Karpas-422 (cell line): Measurements from ENCODE around the gene RNF41. TPM values are rescaled to one million over a fixed set of nuclear protein-coding genes. Genes with fewer than 3 reads are reported as not detected.

Experiments
- DNase-seq: peaks from one replicate; pipeline ENCODE4 v3.0.0-alpha.2; 2015
- H2AFZ ChIP-seq: fragments of 200-600 bp; sonication (generic); 2 replicates; pipeline ENCODE4 v1.6.1; 2014; ENCODE audit warnings: antibody characterized with exemption, low read length, mixed read lengths
- H3K27ac ChIP-seq: fragments of 200-600 bp; sonication (generic); 2 replicates; pipeline ENCODE4 v1.5.1; 2014; ENCODE audit warnings: mild to moderate bottlenecking, low read length, moderate library complexity
- H3K27me3 ChIP-seq: fragments of 200-600 bp; sonication (generic); 2 replicates; pipeline ENCODE4 v1.6.1; 2014; ENCODE audit warnings: low read length, mixed read lengths
- H3K36me3 ChIP-seq: fragments of 200-600 bp; sonication (generic); 2 replicates; pipeline ENCODE4 v1.6.1; 2014; ENCODE audit warnings: low read length, mixed read lengths; ENCODE audit not compliant: insufficient read depth
- H3K4me1 ChIP-seq: fragments of 200-600 bp; sonication (generic); 2 replicates; pipeline ENCODE4 v1.6.1; 2014; ENCODE audit warnings: mild to moderate bottlenecking, low read length, mixed read lengths
- H3K4me2 ChIP-seq: fragments of 200-600 bp; sonication (generic); 2 replicates; pipeline ENCODE4 v1.6.1; 2014; ENCODE audit warnings: low read length, low read depth, mild to moderate bottlenecking; ENCODE audit not compliant: poor library complexity, severe bottlenecking
- H3K4me3 ChIP-seq: fragments of 200-600 bp; sonication (generic); 2 replicates; pipeline ENCODE4 v1.5.1; 2014; ENCODE audit warnings: mild to moderate bottlenecking, antibody characterized with exemption, low read length, mixed read lengths
- H3K79me2 ChIP-seq: fragments of 200-600 bp; sonication (generic); 2 replicates; pipeline ENCODE4 v1.6.1; 2014; ENCODE audit warnings: mild to moderate bottlenecking, low read length, mixed read lengths
- H3K9ac ChIP-seq: fragments of 200-600 bp; sonication (generic); 2 replicates; pipeline ENCODE4 v1.6.0; 2014; ENCODE audit warnings: low read length
- H3K9me2 ChIP-seq: fragments of 200-600 bp; sonication (generic), shearing (Covaris generic); replicated peaks from 2 replicates; pipeline ENCODE4 v1.6.0; 2014; ENCODE audit warnings: mild to moderate bottlenecking, low read length, moderate library complexity; ENCODE audit not compliant: insufficient read depth
- H3K9me3 ChIP-seq: fragments of 300-700, 200-600 bp; sonication (generic); 2 replicates; pipeline ENCODE4 v1.6.1; 2014; ENCODE audit warnings: low read length, mixed read lengths
- H4K20me1 ChIP-seq: fragments of 200-600 bp; sonication (generic); 2 replicates; pipeline ENCODE4 v1.6.1; 2014; ENCODE audit warnings: mild to moderate bottlenecking, antibody characterized with exemption, low read length, low read depth; ENCODE audit not compliant: insufficient read depth
- total RNA-seq: library from RNA; depleted of rRNA; stranded (reverse); fragments of >200 nt; shearing (Covaris generic); gene quantifications from 2 replicates; pipeline ENCODE4 v1.2.3, GENCODE V29; 2014; ENCODE audit warnings: low replicate concordance

Gene RNF41
- total RNA-seq, 1 experiment from 2014 or later, result 52.0 TPM

DNA sequence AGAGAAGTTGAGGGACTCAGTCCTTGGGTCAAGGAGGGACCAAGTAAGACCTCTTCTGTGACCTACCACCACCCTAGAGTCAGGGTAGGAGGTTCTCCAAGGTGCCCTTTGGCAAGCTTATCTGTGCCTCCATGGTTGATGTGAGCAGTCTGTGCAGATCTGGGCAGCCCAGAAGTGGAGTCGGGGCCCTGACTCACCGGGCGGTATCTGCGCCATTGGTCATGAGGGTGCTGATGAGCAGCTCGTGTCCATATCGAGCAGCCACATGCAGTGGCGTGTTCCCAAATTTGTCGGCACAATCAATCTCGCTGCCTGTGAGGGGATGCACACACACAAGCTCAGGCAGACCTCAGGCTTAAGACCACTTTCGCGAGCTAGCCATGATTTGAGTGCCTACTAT lies 31.4 kb upstream of the RNF41 start:
- H3K9ac ChIP-seq, result no peak overlapping the region
- H3K4me3 ChIP-seq, result no peak overlapping the region
- DNase-seq, result no peak

DNA sequence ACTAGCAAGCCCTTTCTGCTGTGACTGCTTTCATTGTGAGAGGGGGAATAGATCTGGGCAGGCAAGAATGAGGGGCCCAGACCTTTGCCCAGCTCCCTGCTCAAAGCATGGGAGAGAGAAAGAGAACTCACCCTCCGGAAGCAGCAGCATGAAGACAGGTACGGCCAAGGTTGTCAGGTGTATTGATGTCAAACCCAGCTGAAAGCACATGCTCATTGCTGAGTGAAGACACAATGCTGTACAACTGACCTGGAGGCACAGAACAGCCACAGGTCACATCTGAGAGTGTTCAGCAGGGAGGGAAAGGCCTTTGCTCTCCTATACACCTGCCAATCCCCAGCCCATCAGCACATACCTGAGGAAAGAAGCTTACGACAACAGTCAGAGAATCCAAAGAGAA lies 30.9 kb upstream of the RNF41 start:
- Histone ChIP-seq H3K4me2 (no peak overlapping the region), H3K36me3 (peaks cover 48% of the 10 kb centered on the region; the same call in 1 of the 2 replicates), H3K27me3 (no peaks in the 10 kb centered on the region), H4K20me1 (no peaks in the 10 kb centered on the region), H3K9me3 (no peaks in the 10 kb centered on the region), H3K79me2 (peaks cover 18% of the 10 kb centered on the region), H3K9ac (no peak overlapping the region), H3K9me2 (no peaks in the 10 kb centered on the region), H2AFZ (no peak overlapping the region), H3K27ac (no peak overlapping the region), H3K4me3 (no peak overlapping the region), H3K4me1 (peaks cover 12% of the 10 kb centered on the region)
- DNase-seq, result no peak

More for the DNA sequence above, 31.4 kb upstream of the RNF41 start:
- Histone ChIP-seq H3K4me1 (peaks cover 12% of the 10 kb centered on the region), H3K9me3 (no peaks in the 10 kb centered on the region), H3K36me3 (peaks cover 48% of the 10 kb centered on the region; the same call in 1 of the 2 replicates), H3K27me3 (no peaks in the 10 kb centered on the region), H3K9me2 (no peaks in the 10 kb centered on the region), H3K4me2 (no peak overlapping the region), H3K27ac (no peak overlapping the region), H2AFZ (no peak overlapping the region), H3K79me2 (peaks cover 22% of the 10 kb centered on the region), H4K20me1 (no peaks in the 10 kb centered on the region)

DNA sequence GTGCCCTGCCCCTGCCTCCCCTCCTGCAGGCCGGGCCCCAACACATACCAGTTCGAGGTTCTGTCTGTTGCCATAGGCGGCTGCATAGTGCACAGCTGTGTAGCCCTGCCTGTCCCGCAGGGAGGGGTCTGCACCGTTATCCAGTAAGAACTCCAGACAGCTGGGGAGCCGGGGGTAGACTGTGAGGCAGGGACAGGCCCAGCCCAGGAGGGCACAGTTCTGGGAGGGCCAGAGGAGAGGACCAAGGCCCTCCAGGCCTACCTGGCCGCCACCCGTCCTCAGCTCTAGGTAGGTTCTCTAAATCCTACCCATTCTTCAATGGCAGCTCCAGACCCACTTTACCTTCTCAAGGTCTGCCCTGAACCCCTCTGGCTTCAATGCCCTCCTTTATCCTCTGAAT lies 27.0 kb upstream of the RNF41 start:
- H3K4me3 ChIP-seq, result no peak overlapping the region
- no peaks in the 10 kb centered on the region for H3K9me3 ChIP-seq
- peaks cover 8% of the 10 kb centered on the region for H3K4me1 ChIP-seq
- H3K36me3 ChIP-seq, result peaks cover 44% of the 10 kb centered on the region
- H3K27ac ChIP-seq, result no peak overlapping the region
- H3K27me3 ChIP-seq, result no peaks in the 10 kb centered on the region
- H3K9ac ChIP-seq, result no peak overlapping the region
- no peak overlapping the region for H3K4me2 ChIP-seq
- no peaks in the 10 kb centered on the region for H4K20me1 ChIP-seq
- H2AFZ ChIP-seq, result no peak overlapping the region
- no peaks in the 10 kb centered on the region for H3K79me2 ChIP-seq
- no peaks in the 10 kb centered on the region for H3K9me2 ChIP-seq
- no peak for DNase-seq

GRCh38 chr12:56247923-56248322 lies 26.2 kb upstream of the RNF41 start:
- Histone ChIP-seq H3K27ac (no peak overlapping the region), H3K79me2 (no peaks in the 10 kb centered on the region), H3K9me2 (no peaks in the 10 kb centered on the region), H3K4me2 (no peak overlapping the region), H3K9ac (no peak overlapping the region), H4K20me1 (no peaks in the 10 kb centered on the region), H3K4me1 (peaks cover 16% of the 10 kb centered on the region), H3K27me3 (no peaks in the 10 kb centered on the region), H3K9me3 (no peaks in the 10 kb centered on the region), H3K36me3 (peaks cover 38% of the 10 kb centered on the region), H3K4me3 (no peak overlapping the region), H2AFZ (no peak overlapping the region)
- DNase-seq, result no peak

DNA sequence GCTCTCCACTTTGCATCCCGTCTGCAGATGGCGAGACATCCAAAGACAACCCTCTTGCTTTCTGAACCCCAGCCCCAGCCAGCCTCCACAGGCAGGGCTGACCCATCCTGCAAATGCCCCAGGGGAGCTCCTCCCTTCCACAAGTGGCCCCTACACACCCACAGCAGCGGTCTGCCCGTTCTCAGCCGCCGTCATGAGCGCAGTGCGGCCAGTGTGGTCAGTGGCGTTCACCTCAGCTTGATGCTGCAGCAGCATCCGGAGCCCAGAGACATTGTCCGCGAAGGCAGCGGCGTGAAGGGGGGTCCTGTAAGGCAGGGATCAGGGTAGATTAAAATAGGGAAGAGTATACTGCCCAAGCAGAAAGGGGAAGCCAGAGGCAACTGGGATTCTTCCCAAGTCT lies 22.8 kb upstream of the RNF41 start:
- peaks cover 26% of the 10 kb centered on the region for H3K36me3 ChIP-seq
- no peak overlapping the region for H3K27ac ChIP-seq
- no peak overlapping the region for H2AFZ ChIP-seq
- no peak overlapping the region for H3K9ac ChIP-seq
- no peaks in the 10 kb centered on the region for H4K20me1 ChIP-seq
- DNase-seq, result no peak
- no peaks in the 10 kb centered on the region for H3K9me3 ChIP-seq
- no peaks in the 10 kb centered on the region for H3K27me3 ChIP-seq
- H3K4me1 ChIP-seq, result peaks cover 26% of the 10 kb centered on the region
- no peaks in the 10 kb centered on the region for H3K9me2 ChIP-seq
- H3K4me3 ChIP-seq, result no peak overlapping the region
- H3K4me2 ChIP-seq, result no peak overlapping the region
- no peaks in the 10 kb centered on the region for H3K79me2 ChIP-seq

GRCh38 chr12:56243731-56244181 lies 22.0 kb upstream of the RNF41 start:
- Histone ChIP-seq H4K20me1 (no peaks in the 10 kb centered on the region), H3K9ac (no peak overlapping the region), H3K36me3 (peaks cover 22% of the 10 kb centered on the region), H3K4me2 (no peak overlapping the region), H3K27me3 (no peaks in the 10 kb centered on the region), H3K9me2 (no peaks in the 10 kb centered on the region), H3K4me1 (peaks cover 26% of the 10 kb centered on the region), H3K9me3 (no peaks in the 10 kb centered on the region), H3K79me2 (no peaks in the 10 kb centered on the region), H3K27ac (no peak overlapping the region), H2AFZ (no peak overlapping the region), H3K4me3 (no peak overlapping the region)
- DNase-seq, result no peak

GRCh38 chr12:56242986-56243385 lies 21.3 kb upstream of the RNF41 start:
- no peaks in the 10 kb centered on the region for H4K20me1 ChIP-seq
- H3K27ac ChIP-seq, result 0 out of 2 replicates have a peak overlapping the region, but pooled peaks have one; percentile 38
- H3K9me2 ChIP-seq, result no peaks in the 10 kb centered on the region
- H3K9ac ChIP-seq, result peak overlapping the region; percentile 39; the same call in 1 of the 2 replicates
- H3K9me3 ChIP-seq, result no peaks in the 10 kb centered on the region
- H3K79me2 ChIP-seq, result no peaks in the 10 kb centered on the region
- peaks cover 26% of the 10 kb centered on the region for H3K4me1 ChIP-seq
- no peak for DNase-seq
- H3K27me3 ChIP-seq, result no peaks in the 10 kb centered on the region
- no peak overlapping the region for H2AFZ ChIP-seq
- peaks cover 16% of the 10 kb centered on the region for H3K36me3 ChIP-seq
- H3K4me2 ChIP-seq, result peak overlapping the region; percentile 19
- no peak overlapping the region for H3K4me3 ChIP-seq

GRCh38 chr12:56241424-56242303 lies 19.9 kb upstream of the RNF41 start:
- no peak overlapping the region for H3K4me3 ChIP-seq
- DNase-seq, result no peak
- H2AFZ ChIP-seq, result no peak overlapping the region
- H3K27ac ChIP-seq, result 0 out of 2 replicates have a peak overlapping the region, but pooled peaks have one; percentile 38
- H3K9me3 ChIP-seq, result no peaks in the 10 kb centered on the region
- no peak overlapping the region for H3K9ac ChIP-seq
- H3K4me1 ChIP-seq, result peaks cover 26% of the 10 kb centered on the region
- H4K20me1 ChIP-seq, result no peaks in the 10 kb centered on the region
- peaks cover 13% of the 10 kb centered on the region for H3K36me3 ChIP-seq
- no peak overlapping the region for H3K4me2 ChIP-seq
- H3K9me2 ChIP-seq, result no peaks in the 10 kb centered on the region
- no peaks in the 10 kb centered on the region for H3K79me2 ChIP-seq
- H3K27me3 ChIP-seq, result no peaks in the 10 kb centered on the region
